Stimulated activated CD8-positive, alpha-beta memory T cell treated with anti-CD3 and anti-CD28 coated beads, Interleukin-12 subunit alpha, Interleukin-12 subunit beta, amount 100 ng/mL, for 24 hours (primary cell): ENCODE measurements around the gene TUT1.
"Not testable (repeated sequence)": the region's sequence is repeated elsewhere in the genome, so short reads cannot be mapped to it uniquely, and the experiment has no call there.

Experiments
- DNase-seq: peaks from one replicate; pipeline ENCODE4 v3.0.0-alpha.2; 2020; ENCODE audit errors: extremely low read depth

The TUT1 gene

GRCh38 chr11:62578541-62578940 is 12.8 kb downstream of the TUT1 start:
- DNase-seq: no peak

GRCh38 chr11:62577046-62577714 is 14.1 kb downstream of the TUT1 start:
- DNase-seq: no peak

GRCh38 chr11:62575837-62576236 is 15.5 kb downstream of the TUT1 start:
- DNase-seq: no peak

- DNase-seq: no peak
These were observed 16.2 kb downstream of the TUT1 start for GRCh38 chr11:62575156-62575555.

GRCh38 chr11:62574363-62575071 is 16.8 kb downstream of the TUT1 start:
- no peak for DNase-seq

- DNase-seq: peak; percentile 94
These were observed 17.5 kb downstream of the TUT1 start, which contains the start of gene EEF1G for GRCh38 chr11:62573592-62574362. EEF1G (minus strand) TSS chr11:62573891; CDS start chr11:62573842, 49 bp downstream.

GRCh38 chr11:62573006-62573591 is 18.2 kb downstream of the TUT1 start:
- DNase-seq: no peak

GRCh38 chr11:62572431-62572830 is 18.9 kb downstream of the TUT1 start:
- no peak for DNase-seq

GRCh38 chr11:62571493-62571892 is 19.8 kb downstream of the TUT1 start:
- DNase-seq: not testable (repeated sequence)

- DNase-seq: not testable (repeated sequence)
These were observed 20.4 kb downstream of the TUT1 start for GRCh38 chr11:62570903-62571302.

- no peak for DNase-seq
These were observed 21.7 kb downstream of the TUT1 start for GRCh38 chr11:62569611-62570010.

- DNase-seq: no peak
These were observed 24.2 kb downstream of the TUT1 start for GRCh38 chr11:62567018-62567633.

- DNase-seq: no peak
These were observed 25.1 kb downstream of the TUT1 start for GRCh38 chr11:62566247-62566646.

- DNase-seq: no peak
These were observed 26.1 kb downstream of the TUT1 start for GRCh38 chr11:62565100-62565802.

- not testable (repeated sequence) for DNase-seq
These were observed 29.6 kb downstream of the TUT1 start for GRCh38 chr11:62561677-62562230.

- DNase-seq: no peak
These were observed 30.7 kb downstream of the TUT1 start for GRCh38 chr11:62560566-62561103.

GRCh38 chr11:62559626-62560025 is 31.7 kb downstream of the TUT1 start:
- DNase-seq: not testable (repeated sequence)

- no peak for DNase-seq
These were observed 32.1 kb downstream of the TUT1 start for GRCh38 chr11:62559204-62559603.

GRCh38 chr11:62558669-62559068 is 32.7 kb downstream of the TUT1 start:
- DNase-seq: no peak

GRCh38 chr11:62556875-62557631 is 34.3 kb downstream of the TUT1 start:
- DNase-seq: no peak
